A549 (cell line): ENCODE results near the gene CRYGN. TPM values are rescaled to one million over a fixed set of nuclear protein-coding genes. Genes with fewer than 3 reads are reported as not detected.

Experiments
- ATAC-seq, 2 experiments: fragments of 200-7000 bp in 1 of 2; fragments of >200 bp in 1 of 2; cut with Nextera tagmentation in 1 of 2; cut with Tn5 transposase in 1 of 2; 3 replicates each; pipeline versions ENCODE4 v1.8.0 to v1.9.1; 2018 to 2020; ENCODE audit warnings: mild to moderate bottlenecking in 1 of 2, moderate library complexity in 1 of 2
- CTCF ChIA-PET: fragments of 300-600 bp; sonication (Branson Sonifier 250); formaldehyde crosslinking; extraction: SDS; loops from one replicate; lab custom pipeline; 2021; ENCODE audit warnings: antibody characterized with exemption, inconsistent platforms; lab: Yijun Ruan, JAX
- POLR2A ChIA-PET: fragments of 350-600 bp; formaldehyde crosslinking; extraction: SDS; loops from one replicate; lab custom pipeline; 2021; ENCODE audit warnings: antibody characterized with exemption, inconsistent platforms; lab: Yijun Ruan, JAX
- DNase-seq, 2 experiments: peaks; one replicate each; pipeline versions ENCODE4 v3.0.0 to v3.0.0-alpha.2; 2011 to 2016; ENCODE audit warnings: low read depth in 1 of 2, low spot score in 1 of 2
- FAIRE-seq: peaks from 2 replicates; lab custom pipeline; 2011; peaks lifted over from hg19 to GRCh38; lab: Jason Lieb, UNC
- H3K27ac ChIP-seq, 2 experiments: fragments of >200 bp; sonication (Bioruptor Twin); formaldehyde crosslinking; 3 replicates each; pipeline ENCODE4 v1.5.1; 2016 to 2017
- H3K4me1 ChIP-seq: fragments of >200 bp; sonication (Bioruptor Twin); formaldehyde crosslinking; 3 replicates; pipeline ENCODE4 v1.6.1; 2016
- H3K4me2 ChIP-seq: fragments of >200 bp; sonication (Bioruptor Twin); formaldehyde crosslinking; 3 replicates; pipeline ENCODE4 v1.6.1; 2016
- H3K4me3 ChIP-seq: fragments of >200 bp; sonication (Bioruptor Twin); formaldehyde crosslinking; 3 replicates; pipeline ENCODE4 v1.5.1; 2016
- H3K9me3 ChIP-seq: fragments of >200 bp; sonication (Bioruptor Twin); formaldehyde crosslinking; 3 replicates; pipeline ENCODE4 v1.6.1; 2016
- BHLHE40 ChIP-seq: IDR thresholded peaks from 2 replicates; pipeline ENCODE4 v1.6.1; 2012; ENCODE audit warnings: low read depth, low read length, inconsistent platforms
- CEBPB ChIP-seq, 2 experiments: fragments of >200 bp in 1 of 2; sonication (Bioruptor Twin) in 1 of 2; formaldehyde crosslinking in 1 of 2; IDR thresholded peaks; 2 replicates each; pipeline ENCODE4 v1.6.1; 2012 to 2016
- E2F6 ChIP-seq: IDR thresholded peaks from 2 replicates; pipeline ENCODE4 v1.6.1; 2012; ENCODE audit warnings: low read depth, borderline replicate concordance
- EHF ChIP-seq: fragments of 250-450 bp; sonication (Bioruptor Pico); IDR thresholded peaks from 2 replicates; pipeline ENCODE4 v1.5.0; 2020; ENCODE audit warnings: mild to moderate bottlenecking
- EHMT2 ChIP-seq: fragments of 200-600 bp; sonication (generic); IDR thresholded peaks from 2 replicates; pipeline ENCODE4 v1.6.1; 2016; ENCODE audit warnings: antibody characterized with exemption, low read depth, mild to moderate bottlenecking, moderate library complexity
- ELK1 ChIP-seq: fragments of 150-350 bp; IDR thresholded peaks from 2 replicates; pipeline ENCODE4 v1.6.1; 2014; ENCODE audit warnings: low read depth, mild to moderate bottlenecking, low read length
- FOSB ChIP-seq: fragments of 250-450 bp; sonication (Bioruptor Pico); IDR thresholded peaks from 2 replicates; pipeline ENCODE4 v1.5.0; 2020; ENCODE audit warnings: mild to moderate bottlenecking, moderate library complexity
- HES2 ChIP-seq: fragments of >200 bp; sonication (Bioruptor Twin); formaldehyde crosslinking; IDR thresholded peaks from 2 replicates; pipeline ENCODE4 v1.6.1; 2016
- KDM1A ChIP-seq: fragments of 200-600 bp; sonication (generic); IDR thresholded peaks from 2 replicates; pipeline ENCODE4 v1.6.1; 2016; ENCODE audit warnings: low read depth, mild to moderate bottlenecking
- RAD21 ChIP-seq, 2 experiments: fragments of >200 bp in 1 of 2; sonication (Bioruptor Twin) in 1 of 2; formaldehyde crosslinking in 1 of 2; IDR thresholded peaks in 1 of 2; conservative IDR thresholded peaks in 1 of 2; 2 replicates in 1 of 2; 3 replicates in 1 of 2; pipeline ENCODE4 v1.6.1; 2012 to 2018; ENCODE audit warnings: inconsistent platforms in 1 of 2
- RARB ChIP-seq: fragments of 250-450 bp; sonication (Bioruptor Pico); IDR thresholded peaks from 2 replicates; pipeline ENCODE4 v1.8.0; 2021; ENCODE audit warnings: mild to moderate bottlenecking, moderate library complexity
- RFX5 ChIP-seq: fragments of 450-650 bp; IDR thresholded peaks from 2 replicates; pipeline ENCODE4 v1.7.1; 2014; ENCODE audit warnings: antibody characterized with exemption, mild to moderate bottlenecking, moderate library complexity
- SMC3 ChIP-seq: fragments of >200 bp; sonication (Bioruptor Twin); formaldehyde crosslinking; IDR thresholded peaks from 3 replicates; pipeline ENCODE4 v1.6.1; 2018; ENCODE audit warnings: inconsistent platforms
- TFCP2L1 ChIP-seq: fragments of 250-450 bp; sonication (Bioruptor Pico); IDR thresholded peaks from 2 replicates; pipeline ENCODE4 v1.5.0; 2021; ENCODE audit warnings: mild to moderate bottlenecking
- ZNF302 ChIP-seq: fragments of 250-450 bp; sonication (Bioruptor Pico); IDR thresholded peaks from 2 replicates; pipeline ENCODE4 v1.9.0; 2021; ENCODE audit warnings: inconsistent platforms, mild to moderate bottlenecking, moderate library complexity
- WGBS: methylation state at CpG from one replicate; pipeline ENCODE4 v1.1.6; 2017; ENCODE audit errors: missing lambda C conversion rate; 5-methylcytosine and 5-hydroxymethylcytosine counted together
- polyA plus RNA-seq, 4 experiments: library from polyadenylated mRNA; depleted of rRNA in 3 of 4; stranded (reverse); fragments of >200 nt; fragmentation: RNase III in 1 of 4; extraction: RNeasy Plus Mini Kit Qiagen cat#74134 plus additional on column Dnase treatment in 1 of 4; gene quantifications; 2 replicates in 3 of 4; 3 replicates in 1 of 4; pipeline ENCODE4 v1.2.3, GENCODE V29; 2011 to 2017
- TF ChIP-seq, protein P1 (sequence below): fragments of 250-450 bp; sonication (Bioruptor Pico); IDR thresholded peaks from 2 replicates; pipeline ENCODE4 v1.5.0; 2020; ENCODE audit warnings: low read depth, mild to moderate bottlenecking, moderate library complexity
- TF ChIP-seq, protein P2 (sequence below): fragments of 200-600 bp; sonication (generic); IDR thresholded peaks from 2 replicates; pipeline ENCODE4 v1.6.1; 2016; ENCODE audit warnings: antibody characterized with exemption, mild to moderate bottlenecking, moderate library complexity

Gene CRYGN
- polyA plus RNA-seq, 2 of the 4 experiments (the other 2 are of a cell fraction): not detected

GRCh38 chr7:151423936-151424335 lies 16.0 kb downstream of the CRYGN start (continued):
- no peak for TF ChIP-seq E2F6
- TF ChIP-seq CEBPB (IDR thresholded peaks at IDR 0.05): no peak
- no peak for TF ChIP-seq SMC3
- TF ChIP-seq BHLHE40: no peak
- TF ChIP-seq, protein P1, sequence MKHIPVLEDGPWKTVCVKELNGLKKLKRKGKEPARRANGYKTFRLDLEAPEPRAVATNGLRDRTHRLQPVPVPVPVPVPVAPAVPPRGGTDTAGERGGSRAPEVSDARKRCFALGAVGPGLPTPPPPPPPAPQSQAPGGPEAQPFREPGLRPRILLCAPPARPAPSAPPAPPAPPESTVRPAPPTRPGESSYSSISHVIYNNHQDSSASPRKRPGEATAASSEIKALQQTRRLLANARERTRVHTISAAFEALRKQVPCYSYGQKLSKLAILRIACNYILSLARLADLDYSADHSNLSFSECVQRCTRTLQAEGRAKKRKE (CRISPR knock-in tag): no peak
- TF ChIP-seq RFX5: no peak
- TF ChIP-seq ZNF302 (CRISPR knock-in tag): no peak
- no peak for TF ChIP-seq EHMT2

DNA sequence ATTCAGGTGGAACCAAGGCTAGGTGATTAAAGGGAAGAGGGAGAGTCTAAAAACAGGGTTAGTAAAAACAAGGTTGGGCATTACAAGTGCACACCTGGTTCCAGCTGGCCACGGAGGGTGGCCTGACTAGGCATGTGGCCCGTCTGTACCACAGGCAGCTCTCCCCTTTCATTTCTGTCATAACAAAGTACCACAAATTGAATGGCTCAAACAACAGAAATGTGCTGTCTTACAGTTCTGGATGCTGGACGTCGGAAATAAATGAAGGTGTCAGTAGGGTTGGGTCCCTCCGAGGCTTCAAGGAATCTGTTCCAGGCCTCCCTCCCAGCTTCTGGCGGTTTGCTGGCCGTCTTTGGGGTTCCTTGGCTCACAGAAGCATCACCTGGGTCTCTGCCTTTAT lies 16.7 kb downstream of the CRYGN start:
- TF ChIP-seq EHMT2 (no peak), TFCP2L1 (no peak), KDM1A (no peak), RARB (no peak), E2F6 (no peak), EHF (no peak), FOSB (CRISPR knock-in tag) (no peak), HES2 (no peak), ELK1 (no peak)
- TF ChIP-seq, protein P2, sequence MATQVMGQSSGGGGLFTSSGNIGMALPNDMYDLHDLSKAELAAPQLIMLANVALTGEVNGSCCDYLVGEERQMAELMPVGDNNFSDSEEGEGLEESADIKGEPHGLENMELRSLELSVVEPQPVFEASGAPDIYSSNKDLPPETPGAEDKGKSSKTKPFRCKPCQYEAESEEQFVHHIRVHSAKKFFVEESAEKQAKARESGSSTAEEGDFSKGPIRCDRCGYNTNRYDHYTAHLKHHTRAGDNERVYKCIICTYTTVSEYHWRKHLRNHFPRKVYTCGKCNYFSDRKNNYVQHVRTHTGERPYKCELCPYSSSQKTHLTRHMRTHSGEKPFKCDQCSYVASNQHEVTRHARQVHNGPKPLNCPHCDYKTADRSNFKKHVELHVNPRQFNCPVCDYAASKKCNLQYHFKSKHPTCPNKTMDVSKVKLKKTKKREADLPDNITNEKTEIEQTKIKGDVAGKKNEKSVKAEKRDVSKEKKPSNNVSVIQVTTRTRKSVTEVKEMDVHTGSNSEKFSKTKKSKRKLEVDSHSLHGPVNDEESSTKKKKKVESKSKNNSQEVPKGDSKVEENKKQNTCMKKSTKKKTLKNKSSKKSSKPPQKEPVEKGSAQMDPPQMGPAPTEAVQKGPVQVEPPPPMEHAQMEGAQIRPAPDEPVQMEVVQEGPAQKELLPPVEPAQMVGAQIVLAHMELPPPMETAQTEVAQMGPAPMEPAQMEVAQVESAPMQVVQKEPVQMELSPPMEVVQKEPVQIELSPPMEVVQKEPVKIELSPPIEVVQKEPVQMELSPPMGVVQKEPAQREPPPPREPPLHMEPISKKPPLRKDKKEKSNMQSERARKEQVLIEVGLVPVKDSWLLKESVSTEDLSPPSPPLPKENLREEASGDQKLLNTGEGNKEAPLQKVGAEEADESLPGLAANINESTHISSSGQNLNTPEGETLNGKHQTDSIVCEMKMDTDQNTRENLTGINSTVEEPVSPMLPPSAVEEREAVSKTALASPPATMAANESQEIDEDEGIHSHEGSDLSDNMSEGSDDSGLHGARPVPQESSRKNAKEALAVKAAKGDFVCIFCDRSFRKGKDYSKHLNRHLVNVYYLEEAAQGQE: no peak
- Histone ChIP-seq H3K4me3 (no peak overlapping the region), H3K4me1 (peaks cover 33% of the 10 kb centered on the region), H3K4me2 (no peak overlapping the region), H3K27ac (peak overlapping the region in 1 of 2 experiments; percentile 11; a peak in 1 of 6 replicates), H3K9me3 (peaks cover 34% of the 10 kb centered on the region)
- 57% methylated on average over 7 of the region's 7 CpGs for WGBS
- FAIRE-seq (no peak), DNase-seq (no peak), ATAC-seq (no peak)
- ChIA-PET POLR2A (no interaction called here), CTCF (interaction anchor here (0.9 to 2.8 kb wide), 4 partner anchors 24 to 56 kb away, joined by 3 to 22 read pairs (median 4); no protein-coding TSS in a partner anchor)

DNA sequence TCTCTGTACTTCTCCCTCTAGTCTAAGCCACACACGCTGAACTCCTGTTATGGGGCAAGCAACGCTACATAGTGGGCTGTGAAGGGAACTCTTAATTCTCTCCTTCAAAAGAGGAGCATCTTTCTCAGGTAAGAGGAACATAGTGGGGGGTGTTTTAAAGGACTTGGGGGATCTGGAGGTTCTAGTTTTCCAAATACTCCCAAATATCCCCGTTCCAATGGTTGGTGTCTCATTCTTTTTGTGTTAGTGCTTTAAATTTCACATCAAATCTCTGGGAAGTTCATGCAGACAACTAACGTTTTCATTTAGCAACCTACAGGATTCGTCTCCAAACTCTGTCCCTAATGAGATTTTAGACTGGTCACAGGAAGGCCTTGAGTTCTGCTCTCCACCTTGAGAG lies 17.7 kb downstream of the CRYGN start:
- Histone ChIP-seq H3K9me3 (peaks cover 34% of the 10 kb centered on the region), H3K4me2 (no peak overlapping the region)
- 34% methylated on average over 5 of the region's 5 CpGs for WGBS
- no peak for DNase-seq
- TF ChIP-seq, protein P2: no peak
- TF ChIP-seq, protein P1 (CRISPR knock-in tag): no peak
- no peak for TF ChIP-seq RAD21 (conservative IDR thresholded peaks at IDR 0.05 in 1 of 2, IDR thresholded peaks at IDR 0.05 in 1 of 2)
- TF ChIP-seq, all 56 proteins: peak for 0
- peaks cover 23% of the 10 kb centered on the region for H3K4me1 ChIP-seq
- ATAC-seq: no peak
- CTCF ChIA-PET: interaction anchor here (1.4 to 2.8 kb wide), 3 partner anchors 23 to 55 kb away, joined by 3 to 22 read pairs (median 4); no protein-coding TSS in a partner anchor
- no peak overlapping the region for H3K4me3 ChIP-seq
- POLR2A ChIA-PET: no interaction called here
- no peak overlapping the region for H3K27ac ChIP-seq
- FAIRE-seq: no peak
